Stimulated activated CD8-positive, alpha-beta memory T cell treated with anti-CD3 and anti-CD28 coated beads, Interleukin-15, amount 100 ng/mL, for 48 hours (primary cell): ENCODE results near the gene CEP131.
A peak's percentile ranks its signal among the peaks of the same experiment; 100 is the strongest.
"Not testable (repeated sequence)": the region's sequence is repeated elsewhere in the genome, so short reads cannot be mapped to it uniquely, and the experiment has no call there.

Experiments used
- DNase-seq, 2 donors: peaks; one replicate each; pipeline ENCODE4 v3.0.0-alpha.2; 2020; ENCODE audit warnings: low read depth in 2 of 2

The CEP131 gene

DNA sequence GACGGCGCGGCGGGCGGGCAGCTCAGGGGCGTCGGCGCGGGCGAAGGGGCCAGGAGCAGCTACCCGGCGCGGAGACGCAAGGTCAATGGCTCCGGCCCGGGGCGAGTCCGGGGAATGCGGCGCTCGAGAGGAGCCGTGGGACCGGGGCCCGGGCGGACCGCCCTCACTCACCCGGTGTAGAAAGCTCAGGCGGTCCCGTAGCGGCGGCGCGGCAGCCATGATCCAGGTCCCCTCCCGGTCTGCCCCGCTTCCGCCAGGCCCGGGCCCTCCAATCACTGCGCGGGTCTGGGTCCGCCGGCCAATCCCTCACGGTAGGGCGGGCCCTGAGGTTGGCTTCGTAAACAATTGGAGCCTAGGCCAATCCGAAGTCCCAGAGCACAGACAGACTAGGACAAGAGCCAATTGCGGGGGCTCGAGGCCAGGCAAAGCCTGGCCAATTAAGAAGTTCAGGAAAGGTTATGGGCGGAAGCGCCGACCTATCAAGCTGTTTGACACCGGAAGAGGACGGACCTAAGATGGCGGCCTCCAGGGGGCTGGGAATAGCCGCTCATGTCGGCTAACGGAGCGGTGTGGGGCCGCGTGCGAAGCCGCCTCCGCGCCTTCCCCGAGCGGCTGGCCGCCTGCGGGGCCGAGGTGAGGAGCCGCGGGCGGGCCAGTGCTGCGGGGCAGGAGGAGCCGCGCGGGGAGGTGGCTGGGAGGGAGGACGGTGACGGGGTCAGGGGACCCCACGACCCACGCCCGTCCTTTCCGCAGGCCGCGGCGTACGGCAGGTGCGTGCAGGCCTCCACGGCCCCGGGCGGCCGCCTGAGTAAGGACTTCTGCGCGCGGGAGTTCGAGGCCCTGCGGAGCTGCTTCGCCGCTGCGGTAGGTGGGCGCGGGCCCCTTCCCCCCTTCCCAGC lies 16.3 kb upstream of the CEP131 start, which contains the start of the genes NDUFAF8 and TEPSIN:
TSS of gene NDUFAF8 (plus strand) at position 504 of the 899 bp plus-strand sequence. CDS start at position 550, 46 bp downstream.
TSS of gene TEPSIN (minus strand) at position 241 of the 899 bp plus-strand sequence. CDS start at position 219, 22 bp downstream.
- peak; percentile 92 to 93 for DNase-seq

- DNase-seq = no peak
Observed at GRCh38 chr17:81238490-81238814, 15.7 kb upstream of the CEP131 start.

GRCh38 chr17:81237591-81238489 lies 15.1 kb upstream of the CEP131 start:
- DNase-seq = no peak

DNA sequence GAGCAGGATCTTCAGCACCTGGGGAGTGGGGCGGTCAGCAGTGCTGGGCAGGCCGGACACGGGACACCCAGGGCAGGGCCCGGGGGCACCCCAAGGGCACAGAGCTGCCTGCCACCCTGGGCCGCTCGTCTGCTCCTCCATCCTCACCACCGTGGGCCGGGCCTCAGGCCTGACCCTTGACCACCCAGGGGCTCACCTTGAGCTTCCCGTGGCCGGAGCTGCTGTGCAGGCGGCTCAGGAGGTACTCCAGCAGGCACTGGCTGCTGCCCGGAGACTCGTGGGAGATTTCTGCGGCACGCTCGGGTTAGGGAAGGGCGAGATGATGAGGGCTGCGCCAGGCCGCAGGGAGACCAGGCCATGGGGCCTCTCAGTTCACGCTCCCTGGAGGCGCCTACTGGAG lies 14.0 kb upstream of the CEP131 start:
- no peak for DNase-seq

GRCh38 chr17:81235822-81236740 lies 13.3 kb upstream of the CEP131 start:
- DNase-seq = no peak

DNA sequence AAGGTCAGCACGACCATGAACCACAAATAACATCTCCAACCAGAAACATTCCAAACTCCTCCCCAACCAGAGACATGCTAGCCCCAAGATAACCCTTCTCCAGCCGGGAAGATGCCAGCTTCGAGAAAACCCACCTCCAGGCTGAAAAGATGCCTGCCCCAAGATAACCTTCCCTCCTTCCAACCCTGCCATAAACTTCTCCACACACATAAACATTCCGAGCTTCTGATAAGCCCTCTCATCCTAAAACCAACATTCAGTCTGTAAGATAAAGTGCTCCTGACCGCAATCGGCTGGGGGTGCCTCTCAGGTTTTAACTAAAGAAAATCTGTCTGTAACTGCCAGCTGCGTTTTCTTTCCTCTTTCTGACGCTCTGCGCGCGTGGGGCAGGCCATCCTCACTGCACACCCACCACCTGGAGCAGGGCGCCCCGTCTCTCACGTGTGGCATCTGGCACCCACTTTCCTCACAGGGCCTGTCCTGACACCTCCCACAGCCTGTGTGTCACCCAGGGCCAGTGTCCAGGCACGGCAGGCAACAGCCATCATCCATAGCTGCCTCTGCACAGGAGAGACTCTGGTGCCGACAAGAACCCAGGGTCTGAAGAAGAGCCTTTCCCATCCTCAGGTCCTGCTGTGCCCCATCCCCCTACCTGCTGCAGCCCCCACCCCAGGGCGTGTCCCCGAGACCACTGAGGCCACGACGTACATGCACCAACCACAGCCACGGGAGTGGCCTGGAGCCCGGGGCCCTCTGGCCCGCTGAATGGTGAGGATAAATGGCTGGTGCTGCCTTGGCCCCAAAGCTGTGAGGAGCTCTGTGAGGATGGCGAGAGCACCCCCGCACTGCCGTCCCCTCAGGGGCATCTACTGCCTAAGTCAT lies 12.4 kb upstream of the CEP131 start:
- no peak for DNase-seq

DNA sequence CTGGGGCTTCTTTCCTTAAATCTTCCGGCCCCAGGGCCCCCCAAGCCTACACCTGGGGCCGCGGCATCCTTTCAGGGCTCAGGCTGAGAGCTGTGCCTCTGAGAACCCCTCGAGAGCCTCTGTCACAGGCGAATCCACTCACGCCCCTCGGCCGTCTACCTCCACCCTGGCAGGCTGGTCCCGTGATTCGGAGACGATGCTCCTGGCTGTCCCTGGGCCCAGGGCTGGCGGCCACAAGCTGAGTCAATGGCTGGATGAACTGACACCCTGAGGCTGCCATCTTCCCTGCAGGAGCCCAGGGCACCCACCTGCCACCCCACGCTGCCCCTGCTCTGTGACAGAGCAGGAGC lies 11.7 kb upstream of the CEP131 start:
- no peak for DNase-seq

DNA sequence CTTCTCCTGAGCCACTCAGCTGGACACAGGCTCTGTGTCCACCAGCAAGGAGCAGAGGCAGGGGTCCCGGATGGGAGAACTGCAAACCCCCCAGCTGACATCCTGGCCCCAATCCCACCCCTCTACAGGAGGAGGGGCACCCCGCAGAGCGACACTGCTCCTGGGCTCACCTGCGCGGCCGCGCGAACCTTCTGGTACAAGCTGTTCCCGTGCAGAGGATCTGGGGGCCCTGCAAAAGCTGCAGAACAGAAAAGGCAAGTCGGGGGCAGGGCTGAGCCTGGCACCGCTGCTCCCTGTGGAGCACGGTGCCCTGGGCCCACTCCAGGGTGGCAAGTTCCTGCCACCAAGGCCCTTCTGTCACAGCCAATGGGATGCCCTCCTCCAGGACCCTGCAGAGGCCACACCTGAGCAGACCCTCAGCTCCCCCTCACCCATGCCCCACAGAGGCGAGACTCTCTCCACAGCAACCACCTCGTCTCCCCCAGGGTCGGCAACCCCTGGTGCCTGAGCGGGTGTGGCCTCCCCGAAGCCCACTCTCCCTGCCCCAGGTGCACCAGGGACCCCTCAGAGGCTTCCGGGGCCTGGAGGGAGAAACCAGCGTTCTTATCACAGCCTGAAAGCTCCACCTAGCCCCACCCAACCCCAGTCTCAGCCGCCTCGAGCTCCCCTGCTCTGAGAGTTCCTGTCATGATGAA lies 11.2 kb upstream of the CEP131 start:
- no peak for DNase-seq

DNA sequence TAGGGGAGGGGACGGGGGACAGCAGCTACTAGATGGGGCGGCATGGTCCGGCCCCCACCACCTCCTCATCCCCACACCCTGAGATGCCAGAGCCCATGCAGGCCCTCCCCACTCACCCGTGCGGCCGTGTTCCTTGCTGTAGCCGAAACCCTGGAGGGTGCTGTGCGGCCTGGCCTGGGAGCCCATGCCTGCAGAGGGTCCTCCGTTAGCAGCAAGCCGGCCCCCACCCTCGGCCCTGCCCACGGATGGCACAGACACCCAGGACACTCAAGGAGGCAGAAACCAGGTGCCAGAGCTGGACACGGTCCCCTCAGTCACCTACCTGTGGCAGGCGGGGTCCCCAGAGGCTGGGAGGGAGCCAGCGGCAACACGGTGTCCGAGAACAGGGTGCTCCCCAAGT lies 10.6 kb upstream of the CEP131 start:
- no peak for DNase-seq

DNA sequence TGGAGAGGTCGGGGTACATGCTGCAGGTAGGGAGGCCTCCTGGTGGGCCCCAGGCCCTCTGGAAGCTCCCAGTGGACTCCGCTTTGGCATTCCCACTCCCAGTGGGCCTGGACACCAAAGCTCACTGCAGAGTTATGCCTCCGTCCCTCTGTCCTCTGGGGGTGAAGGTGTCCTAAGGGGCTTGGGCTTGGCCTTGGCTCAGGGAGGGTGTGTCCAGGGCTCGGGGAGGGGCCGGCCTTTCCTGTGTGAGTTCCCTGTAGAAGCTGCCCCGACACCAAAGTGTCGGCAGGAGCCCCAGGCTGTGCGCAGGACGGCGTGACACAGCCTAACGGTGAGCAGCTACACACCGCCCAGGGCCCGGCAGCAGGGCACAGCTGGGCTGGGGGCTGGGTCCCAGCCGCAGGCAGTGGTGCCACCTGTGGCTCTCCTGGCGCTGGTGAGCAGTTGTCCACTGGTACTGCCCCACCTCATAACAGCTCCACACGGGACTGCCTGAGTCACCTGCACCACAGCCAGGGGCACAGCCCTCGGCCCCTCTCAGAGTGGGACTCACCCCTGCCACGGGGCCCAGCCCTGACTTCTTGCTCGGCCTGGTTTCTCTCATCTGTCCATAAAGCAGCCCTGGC lies 10.0 kb upstream of the CEP131 start:
- DNase-seq = no peak

DNA sequence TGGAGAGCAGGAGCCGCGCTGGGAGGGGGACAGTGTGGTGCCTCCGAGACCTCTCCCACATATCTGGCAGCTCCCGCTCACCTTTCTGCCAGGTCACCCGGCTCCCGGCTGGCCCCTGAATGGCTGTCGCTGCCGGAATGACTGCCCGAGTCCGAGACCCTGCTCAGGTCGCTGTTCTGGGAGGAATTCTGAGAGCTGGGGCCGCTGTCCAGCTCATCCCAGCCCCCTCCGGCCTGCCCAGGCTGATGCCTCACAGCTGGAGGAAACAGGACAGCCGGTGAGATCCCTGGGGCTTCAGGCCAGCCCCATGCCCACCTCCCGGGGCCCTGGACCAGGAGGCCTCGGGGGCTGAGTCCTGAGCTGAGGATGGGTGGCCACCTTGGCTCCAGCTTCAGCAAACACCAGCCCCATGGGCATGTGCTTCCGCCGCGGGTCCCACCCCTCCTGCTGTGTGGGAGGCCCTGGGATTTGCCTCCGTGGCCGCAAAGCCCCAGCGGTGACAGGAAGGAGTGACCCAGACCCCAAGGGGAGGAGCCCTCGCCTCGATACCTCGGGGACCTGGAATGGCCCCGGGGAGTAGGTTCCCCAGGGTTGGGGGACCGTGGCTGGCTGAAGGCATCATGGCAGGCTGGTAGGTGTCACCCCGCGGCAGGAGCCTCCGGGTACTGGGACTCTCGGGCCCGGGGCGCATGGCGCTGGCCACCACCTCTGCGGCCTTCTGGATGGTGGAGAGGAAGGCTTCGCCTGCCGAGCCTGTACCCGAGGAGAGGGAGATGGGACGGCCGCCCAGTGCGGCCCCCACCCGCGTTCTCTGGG lies 9.2 kb upstream of the CEP131 start:
- DNase-seq = no peak

- no peak for DNase-seq
Observed at GRCh38 chr17:81231121-81231645, 8.4 kb upstream of the CEP131 start.

- DNase-seq = no peak
Observed at GRCh38 chr17:81230043-81230820, 7.5 kb upstream of the CEP131 start.

- DNase-seq = no peak
Observed at GRCh38 chr17:81229666-81229920, 6.8 kb upstream of the CEP131 start.

DNA sequence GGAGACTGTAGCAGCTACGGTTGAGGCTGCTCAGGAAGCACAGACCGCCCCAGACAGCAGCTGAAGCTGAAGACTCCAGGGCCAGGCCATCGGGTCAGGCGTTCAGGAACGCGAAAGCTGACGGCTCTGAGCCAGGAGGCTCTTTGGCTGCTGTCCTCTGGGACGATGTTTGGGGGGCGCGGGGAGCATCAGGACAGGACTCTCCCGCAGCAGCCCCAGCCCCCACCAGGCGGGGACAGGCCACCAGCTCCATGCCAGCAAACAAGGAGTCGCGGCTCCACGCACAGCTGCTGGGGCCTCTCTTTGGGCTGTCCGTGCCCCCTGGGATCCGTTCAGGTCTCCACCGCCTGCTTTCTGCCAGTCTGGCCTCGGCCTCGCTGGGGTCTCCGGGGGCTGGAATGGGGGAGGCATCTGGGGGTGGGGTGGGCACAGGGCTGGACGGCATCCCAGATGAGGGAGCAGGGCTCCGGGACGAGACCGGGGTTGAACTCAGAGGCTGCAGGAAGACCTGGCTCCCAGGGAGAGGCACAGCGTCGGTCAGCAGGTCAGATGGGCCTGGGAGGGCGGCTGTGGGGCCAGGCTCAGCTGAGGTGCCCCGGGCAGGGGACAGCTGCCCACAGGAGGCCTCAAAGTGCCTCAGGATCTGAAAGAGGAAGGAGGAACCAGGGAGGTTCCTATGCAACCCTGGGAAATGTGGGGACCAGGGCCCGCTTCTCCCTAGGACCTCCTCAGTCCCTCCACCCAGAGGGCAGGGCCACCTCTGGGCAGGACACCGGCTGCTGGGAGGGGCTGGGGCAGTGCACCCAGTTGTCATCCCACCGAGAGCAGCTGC lies 6.3 kb upstream of the CEP131 start:
- DNase-seq = no peak

DNA sequence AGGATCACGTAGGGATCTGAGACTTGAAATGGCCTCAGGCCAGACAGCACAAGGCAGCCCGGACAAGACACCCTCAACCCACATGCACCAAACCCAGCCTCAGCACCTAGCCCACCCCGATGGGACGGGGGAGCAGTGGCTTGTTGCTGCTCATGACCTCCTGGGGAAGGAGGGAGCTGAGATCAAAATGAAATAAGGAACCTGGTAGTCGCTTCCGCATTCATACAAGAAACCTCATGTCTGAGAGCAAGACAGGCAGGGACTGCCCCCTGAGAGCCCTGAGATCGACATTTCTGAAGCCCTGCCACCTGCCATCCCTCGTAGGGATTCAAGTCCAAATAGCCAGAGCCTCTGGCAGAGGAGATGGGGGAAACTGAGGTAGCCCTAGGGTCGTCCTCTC lies 5.7 kb upstream of the CEP131 start:
- DNase-seq = no peak

DNA sequence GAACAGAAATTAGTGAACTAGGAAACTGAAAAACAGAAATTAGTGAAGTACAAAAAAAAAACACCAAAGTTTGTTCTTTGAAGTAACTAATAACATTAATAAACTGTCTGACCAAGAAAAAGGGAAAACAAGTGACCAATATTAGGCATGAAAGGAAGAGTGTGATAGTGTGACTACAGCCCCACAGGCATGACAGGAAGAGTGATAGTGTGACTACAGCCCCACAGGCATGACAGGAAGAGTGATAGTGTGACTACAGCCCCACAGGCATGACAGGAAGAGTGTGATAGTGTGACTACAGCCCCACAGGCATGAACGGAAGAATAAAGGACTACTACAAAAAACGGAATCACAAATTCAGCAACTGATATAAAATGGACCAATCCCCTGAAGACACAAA lies 4.9 kb upstream of the CEP131 start:
- not testable (repeated sequence) for DNase-seq
